VCaP (cell line): ENCODE results near the gene PARVA.

Experiments used
- H3K27ac ChIP-seq: fragments of 450-650 bp; 2 replicates; pipeline ENCODE4 v1.5.1; 2017
- CTCF ChIP-seq: fragments of 450-650 bp; conservative IDR thresholded peaks from 2 replicates; pipeline ENCODE4 v1.5.1; 2017; ENCODE audit warnings: mild to moderate bottlenecking, moderate library complexity

Gene PARVA

GRCh38 chr11:12390687-12391110, 13.3 kb downstream of the PARVA start:
- peak overlapping the region; percentile 87 for H3K27ac ChIP-seq
- no peak for TF ChIP-seq CTCF

GRCh38 chr11:12392672-12393071, 15.3 kb downstream of the PARVA start:
- H3K27ac ChIP-seq = no peak overlapping the region
- no peak for TF ChIP-seq CTCF

- no peak for TF ChIP-seq CTCF
- H3K27ac ChIP-seq = no peak overlapping the region
Observed at GRCh38 chr11:12393691-12394090, 16.3 kb downstream of the PARVA start.

- no peak overlapping the region for H3K27ac ChIP-seq
- no peak for TF ChIP-seq CTCF
Observed at GRCh38 chr11:12394601-12395000, 17.2 kb downstream of the PARVA start.

GRCh38 chr11:12395333-12395732, 18.0 kb downstream of the PARVA start:
- no peak for TF ChIP-seq CTCF

GRCh38 chr11:12397931-12398334, 20.6 kb downstream of the PARVA start:
- no peak overlapping the region for H3K27ac ChIP-seq
- no peak for TF ChIP-seq CTCF

More at GRCh38 chr11:12395333-12395732, 18.0 kb downstream of the PARVA start:
- no peak overlapping the region for H3K27ac ChIP-seq

GRCh38 chr11:12399355-12399754, 22.0 kb downstream of the PARVA start:
- no peak overlapping the region for H3K27ac ChIP-seq
- no peak for TF ChIP-seq CTCF

- no peak overlapping the region for H3K27ac ChIP-seq
- TF ChIP-seq CTCF = no peak
Observed at GRCh38 chr11:12402025-12402424, 24.7 kb downstream of the PARVA start.
